Activated T-cell treated with anti-CD3 and anti-CD28 coated beads for 4 hours (primary cell): ENCODE measurements around the gene AHNAK.
"Not testable (repeated sequence)": the region's sequence is repeated elsewhere in the genome, so short reads cannot be mapped to it uniquely, and the experiment has no call there.

Source experiments
- DNase-seq: peaks from one replicate; pipeline ENCODE4 v3.0.0-alpha.2; 2020

The AHNAK gene

GRCh38 chr11:62514151-62514550 is 32.5 kb downstream of the AHNAK start:
- DNase-seq = no peak

GRCh38 chr11:62513626-62514025 is 33.0 kb downstream of the AHNAK start:
- DNase-seq = no peak

- DNase-seq = no peak
These were observed 33.6 kb downstream of the AHNAK start for GRCh38 chr11:62512961-62513360.

GRCh38 chr11:62508336-62509058 is 38.1 kb downstream of the AHNAK start:
- no peak for DNase-seq

- DNase-seq = no peak
These were observed 39.5 kb downstream of the AHNAK start for GRCh38 chr11:62507125-62507422.

GRCh38 chr11:62506413-62507124 is 40.0 kb downstream of the AHNAK start:
- DNase-seq = no peak

GRCh38 chr11:62505440-62506091 is 41.0 kb downstream of the AHNAK start:
- DNase-seq = no peak

- no peak for DNase-seq
These were observed 41.6 kb downstream of the AHNAK start for GRCh38 chr11:62505059-62505439.

GRCh38 chr11:62504158-62504973 is 42.2 kb downstream of the AHNAK start:
- no peak for DNase-seq

- DNase-seq = no peak
These were observed 44.4 kb downstream of the AHNAK start for GRCh38 chr11:62502030-62502730.

GRCh38 chr11:62501432-62501891 is 45.1 kb downstream of the AHNAK start:
- no peak for DNase-seq

- DNase-seq = no peak
These were observed 46.0 kb downstream of the AHNAK start for GRCh38 chr11:62500650-62501030.

GRCh38 chr11:62499944-62500649 is 46.5 kb downstream of the AHNAK start:
- no peak for DNase-seq

- not testable (repeated sequence) for DNase-seq
These were observed 47.2 kb downstream of the AHNAK start for GRCh38 chr11:62499311-62499943.

- DNase-seq = no peak
These were observed 47.9 kb downstream of the AHNAK start for GRCh38 chr11:62498492-62499286.

GRCh38 chr11:62498031-62498430 is 48.6 kb downstream of the AHNAK start:
- no peak for DNase-seq

GRCh38 chr11:62497132-62497801 is 49.3 kb downstream of the AHNAK start:
- DNase-seq = no peak

- DNase-seq = no peak
These were observed 49.9 kb downstream of the AHNAK start for GRCh38 chr11:62496676-62497075.

- DNase-seq = no peak
These were observed 52.4 kb downstream of the AHNAK start for GRCh38 chr11:62494246-62494645.

- DNase-seq = no peak
These were observed 52.8 kb downstream of the AHNAK start for GRCh38 chr11:62493801-62494200.
